HG03064 (cell line): ENCODE results near the gene SFMBT2.

Experiments
- ATAC-seq: cut with Tn5 transposase; IDR thresholded peaks from one replicate; pipeline ENCODE4 v1.9.1; 2021; ENCODE audit warnings: low read depth; ENCODE audit not compliant: unreplicated experiment

The SFMBT2 gene

DNA sequence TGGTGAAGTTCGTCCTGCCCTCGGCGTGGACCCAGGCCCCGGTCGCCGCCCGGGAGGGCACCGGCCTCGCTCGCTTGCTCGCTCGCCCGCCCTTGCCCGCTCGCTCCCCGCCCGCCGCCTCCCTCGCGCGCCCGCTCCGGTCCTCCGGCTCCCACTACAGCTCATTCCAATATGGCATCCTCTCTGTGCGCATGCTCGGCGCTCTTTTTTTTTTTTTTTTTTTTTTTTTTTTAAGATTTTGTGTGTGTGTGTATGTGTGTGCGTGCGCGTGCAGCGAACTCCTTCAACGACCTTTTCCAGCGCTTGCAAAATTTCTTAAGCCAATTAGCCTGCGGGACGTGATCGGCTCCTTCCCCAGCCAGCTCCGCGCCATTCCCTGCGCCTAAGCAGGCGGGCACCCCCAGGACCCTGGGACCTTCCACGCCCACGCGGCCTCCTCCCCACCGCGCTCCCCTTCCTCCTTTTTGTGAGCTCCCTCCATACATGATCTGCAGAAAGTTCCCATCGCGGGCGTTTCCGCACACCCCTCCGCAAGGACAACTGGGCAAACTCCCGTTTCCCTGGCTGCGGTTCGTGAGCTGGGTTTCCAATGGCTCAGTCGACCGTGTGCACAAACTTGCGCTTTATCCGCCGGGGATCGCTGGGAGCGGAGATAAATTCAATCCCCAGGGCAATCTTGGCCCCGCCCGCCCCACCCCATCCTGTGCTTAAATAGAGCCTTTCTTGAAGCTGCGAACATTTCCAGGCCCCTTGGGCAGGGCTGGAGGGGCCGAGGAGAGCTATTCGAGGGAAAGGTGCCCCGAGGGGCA, at the start of gene SFMBT2:
Gene SFMBT2, minus strand, starts transcription at position 173 of the 809 bp plus-strand sequence. CDS start 29,136 bp downstream, outside the sequence.
- no peak for ATAC-seq

GRCh38 chr10:7460006-7460405, 49.2 kb upstream of the SFMBT2 start:
- ATAC-seq = no peak

DNA sequence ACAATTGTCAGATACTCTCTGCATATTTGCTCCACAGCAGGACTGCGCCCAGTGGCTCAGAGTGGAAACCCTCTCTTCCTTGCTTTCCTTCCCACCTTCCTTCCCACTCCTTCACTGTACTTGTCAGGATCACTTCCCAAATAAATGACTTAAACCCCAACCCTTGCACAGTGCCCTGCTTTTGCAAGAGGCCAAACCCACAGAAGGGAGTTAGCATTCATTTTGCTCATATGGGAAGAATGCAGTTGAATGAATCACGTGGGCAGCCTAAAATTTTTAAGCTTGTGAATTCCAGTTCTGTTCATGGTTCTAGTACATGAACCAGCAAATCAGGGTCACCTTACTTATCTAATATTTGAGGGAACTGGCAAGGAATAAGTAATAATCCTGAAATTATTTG, 47.7 kb upstream of the SFMBT2 start:
- no peak for ATAC-seq

- ATAC-seq = peak; percentile 82
These were observed 46.9 kb upstream of the SFMBT2 start for GRCh38 chr10:7457478-7458316.

GRCh38 chr10:7449063-7449695, 38.3 kb upstream of the SFMBT2 start:
- ATAC-seq = no peak

DNA sequence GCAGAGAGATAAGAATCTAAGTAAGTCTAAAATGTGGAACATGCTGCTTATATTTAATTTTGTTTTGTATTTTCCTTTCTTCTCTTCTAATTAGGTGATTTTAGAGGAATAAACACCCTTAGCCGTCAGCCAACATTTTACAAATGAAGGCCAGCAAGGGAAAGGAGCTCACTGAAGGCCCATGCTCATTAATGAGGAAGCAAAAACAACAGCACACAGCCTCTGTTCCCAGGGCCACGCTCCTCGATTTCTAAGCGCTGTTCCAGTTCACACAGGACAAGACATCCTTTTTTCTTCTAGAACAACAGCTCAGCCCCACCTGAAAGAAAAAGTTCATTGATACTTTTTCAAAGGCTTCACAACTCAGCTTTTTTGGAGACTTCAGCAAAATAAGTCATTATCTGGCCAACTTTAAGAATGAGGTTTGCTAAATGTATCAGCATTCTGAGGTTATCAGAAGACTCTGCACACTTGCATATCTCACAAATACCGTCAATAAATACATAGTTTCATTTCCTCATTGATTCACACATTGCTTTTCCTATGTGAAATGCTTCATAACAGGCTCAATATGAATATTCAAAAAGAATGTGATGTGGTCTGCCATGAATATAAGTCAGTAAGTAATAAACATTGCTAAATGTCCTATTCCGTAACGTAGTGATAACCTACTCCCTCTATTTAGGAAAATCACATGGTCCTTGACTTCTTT, 34.8 kb upstream of the SFMBT2 start:
- peak; percentile 71 for ATAC-seq

- no peak for ATAC-seq
These were observed 33.8 kb upstream of the SFMBT2 start for GRCh38 chr10:7444551-7445121.

- no peak for ATAC-seq
These were observed 32.2 kb upstream of the SFMBT2 start for GRCh38 chr10:7443036-7443435.

DNA sequence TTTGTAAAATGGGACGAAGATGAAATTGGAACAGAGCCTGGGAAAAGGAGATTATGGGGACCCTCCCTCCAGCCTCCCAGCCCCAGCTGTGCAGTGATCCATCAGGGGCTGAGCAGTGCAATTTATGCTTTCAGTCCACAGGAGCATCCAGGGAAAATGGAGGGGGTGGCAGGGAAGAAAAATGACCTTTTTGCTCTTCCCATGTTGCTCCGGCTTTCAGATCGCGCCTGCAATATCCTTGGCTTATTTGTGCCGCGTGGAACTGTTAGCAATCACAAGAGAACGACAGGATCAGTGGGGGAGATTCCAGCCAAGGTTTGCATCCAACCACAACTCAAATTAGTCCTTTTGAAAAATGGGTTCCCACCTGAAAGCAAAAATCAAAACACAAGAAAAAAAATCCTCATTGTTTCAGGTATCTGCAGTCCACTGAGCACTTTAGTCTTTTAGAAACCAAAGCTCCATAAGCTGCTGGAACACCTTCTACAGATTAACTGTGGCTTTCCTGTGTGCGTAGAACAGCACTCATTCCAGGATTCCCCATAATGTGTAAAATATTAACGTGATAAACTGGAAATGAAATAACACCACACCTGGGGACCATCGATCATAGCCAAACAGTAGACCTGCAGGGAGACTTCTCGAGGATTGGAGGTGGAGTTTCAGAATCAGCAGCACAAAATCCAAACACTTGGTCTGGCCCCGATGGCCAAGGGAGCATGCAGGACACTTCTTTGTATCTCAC, 30.7 kb upstream of the SFMBT2 start:
- no peak for ATAC-seq

DNA sequence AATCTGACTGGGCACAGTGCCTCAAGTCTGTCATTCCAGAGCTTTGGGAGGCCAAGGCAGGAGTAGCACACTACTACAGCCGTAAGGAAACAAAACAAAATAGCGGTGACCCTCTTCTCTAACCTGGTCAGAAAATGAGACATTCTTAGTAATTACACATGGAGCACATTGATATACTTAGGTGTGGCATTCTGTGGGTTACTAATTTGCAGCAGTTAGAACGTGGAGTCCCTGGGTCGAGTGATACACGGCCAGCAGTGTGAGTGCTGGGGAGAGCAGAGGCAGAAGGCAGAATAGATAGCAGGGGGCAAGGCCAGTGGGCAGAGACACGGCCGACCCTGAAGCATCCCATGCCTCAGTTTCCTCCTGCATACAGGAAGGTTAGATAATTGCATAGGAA, 28.9 kb upstream of the SFMBT2 start:
- ATAC-seq = no peak

GRCh38 chr10:7438196-7438986, 27.6 kb upstream of the SFMBT2 start:
- no peak for ATAC-seq

GRCh38 chr10:7436490-7437100, 25.8 kb upstream of the SFMBT2 start:
- no peak for ATAC-seq

- ATAC-seq = peak; percentile 66
These were observed 24.8 kb upstream of the SFMBT2 start for GRCh38 chr10:7435674-7436073.

DNA sequence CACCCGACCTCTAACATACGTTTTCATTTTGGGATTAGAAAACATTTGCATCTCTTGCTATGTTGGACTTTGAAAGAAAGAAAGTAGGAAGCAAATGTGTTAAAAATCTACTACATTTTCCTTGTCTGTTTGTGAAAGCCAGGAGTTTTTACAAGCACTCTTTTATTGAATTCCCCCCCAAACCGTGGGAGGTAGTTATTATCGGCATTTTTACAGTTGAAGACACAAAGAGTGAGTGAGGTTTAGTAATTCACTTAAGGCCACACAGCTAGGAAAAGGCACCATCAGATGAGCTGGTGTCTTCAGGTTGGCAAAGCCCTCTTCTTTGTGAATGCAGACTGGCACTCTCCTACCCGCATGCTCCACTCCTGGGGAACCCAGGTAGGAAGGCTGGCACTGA, 23.5 kb upstream of the SFMBT2 start:
- ATAC-seq = no peak

DNA sequence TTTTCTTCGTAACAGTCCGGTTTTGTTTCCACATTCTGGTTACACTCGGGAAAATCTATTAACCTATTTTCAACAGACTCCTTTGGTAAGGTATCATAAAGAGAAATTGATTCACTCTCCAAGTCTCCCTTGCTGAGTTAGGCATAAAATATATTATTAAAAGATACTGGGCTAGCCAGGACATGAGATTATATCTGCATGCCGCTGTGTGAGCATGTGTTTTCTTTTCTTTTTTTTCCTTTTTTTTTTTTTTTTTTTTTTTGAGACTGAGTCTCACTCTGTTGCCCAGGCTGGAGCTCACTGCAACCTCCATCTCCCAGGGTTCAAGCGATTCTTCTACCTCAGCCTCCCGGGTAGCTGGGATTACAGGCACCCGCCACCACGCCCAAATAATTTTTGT, 23.0 kb upstream of the SFMBT2 start:
- ATAC-seq = no peak

GRCh38 chr10:7432884-7433726, 22.3 kb upstream of the SFMBT2 start:
- ATAC-seq = no peak

- ATAC-seq = no peak
These were observed 18.0 kb upstream of the SFMBT2 start for GRCh38 chr10:7428673-7429350.
